ENCODE data around the gene PCARE.
A peak's percentile ranks its signal among the peaks of the same experiment; 100 is the strongest.

The PCARE gene

DNA sequence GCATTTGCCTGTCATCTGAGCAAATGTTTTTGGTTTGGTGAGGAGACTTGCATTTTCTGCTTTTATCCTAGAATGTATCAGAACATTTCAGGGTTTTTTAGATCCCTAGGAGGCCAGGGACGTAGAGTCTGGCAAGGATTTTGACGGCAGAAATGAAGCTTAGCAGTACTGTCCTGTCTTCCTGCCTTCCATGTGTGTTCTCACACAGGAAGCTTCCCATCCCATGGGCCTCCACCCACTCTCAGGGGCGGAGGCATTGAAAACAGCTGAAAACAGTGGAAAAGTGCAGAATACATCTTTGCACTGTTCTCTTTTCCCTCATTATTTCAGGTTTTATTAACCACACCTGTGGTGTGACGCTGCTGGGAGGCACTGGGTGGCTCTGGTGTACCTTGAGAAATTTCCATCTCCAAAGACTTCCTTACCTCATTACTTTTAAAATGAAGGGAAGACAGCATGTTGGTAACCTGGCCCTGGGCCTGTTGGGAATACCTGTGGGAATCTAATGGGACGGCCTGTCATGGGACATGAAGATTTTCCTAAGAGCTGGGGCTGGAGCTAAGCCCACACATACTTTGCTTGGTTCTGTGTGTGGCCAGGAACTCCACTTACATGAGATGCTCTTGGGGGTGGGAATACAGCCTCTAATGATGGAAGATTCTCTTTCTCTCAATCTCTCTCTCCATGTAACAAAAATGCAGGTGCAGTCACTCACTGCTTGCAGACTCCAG lies 20.5 kb downstream of the PCARE start:
- DNase-seq (ENCODE audit: low read depth, low spot score) = no peak
- in situ Hi-C loops (cut with HindIII; ENCODE audit: low sequenced_read_pairs) = no loop called here
- no peak overlapping the region for H3K4me3 ChIP-seq (ENCODE audit: low read depth, low read length)
- TF ChIP-seq, protein P1, sequence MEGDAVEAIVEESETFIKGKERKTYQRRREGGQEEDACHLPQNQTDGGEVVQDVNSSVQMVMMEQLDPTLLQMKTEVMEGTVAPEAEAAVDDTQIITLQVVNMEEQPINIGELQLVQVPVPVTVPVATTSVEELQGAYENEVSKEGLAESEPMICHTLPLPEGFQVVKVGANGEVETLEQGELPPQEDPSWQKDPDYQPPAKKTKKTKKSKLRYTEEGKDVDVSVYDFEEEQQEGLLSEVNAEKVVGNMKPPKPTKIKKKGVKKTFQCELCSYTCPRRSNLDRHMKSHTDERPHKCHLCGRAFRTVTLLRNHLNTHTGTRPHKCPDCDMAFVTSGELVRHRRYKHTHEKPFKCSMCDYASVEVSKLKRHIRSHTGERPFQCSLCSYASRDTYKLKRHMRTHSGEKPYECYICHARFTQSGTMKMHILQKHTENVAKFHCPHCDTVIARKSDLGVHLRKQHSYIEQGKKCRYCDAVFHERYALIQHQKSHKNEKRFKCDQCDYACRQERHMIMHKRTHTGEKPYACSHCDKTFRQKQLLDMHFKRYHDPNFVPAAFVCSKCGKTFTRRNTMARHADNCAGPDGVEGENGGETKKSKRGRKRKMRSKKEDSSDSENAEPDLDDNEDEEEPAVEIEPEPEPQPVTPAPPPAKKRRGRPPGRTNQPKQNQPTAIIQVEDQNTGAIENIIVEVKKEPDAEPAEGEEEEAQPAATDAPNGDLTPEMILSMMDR (IDR thresholded peaks at IDR 0.05; ENCODE audit: low read depth, low read length) = peak; percentile 11

GRCh38 chr2:29053223-29053622 lies 21.1 kb downstream of the PCARE start:
- no peak overlapping the region for H3K4me3 ChIP-seq (ENCODE audit: low read depth, low read length)
- in situ Hi-C loops (cut with HindIII; ENCODE audit: low sequenced_read_pairs) = no loop called here
- TF ChIP-seq, protein P1 (IDR thresholded peaks at IDR 0.05; ENCODE audit: low read depth, low read length) = no peak
- no peak for DNase-seq (ENCODE audit: low read depth, low spot score)

DNA sequence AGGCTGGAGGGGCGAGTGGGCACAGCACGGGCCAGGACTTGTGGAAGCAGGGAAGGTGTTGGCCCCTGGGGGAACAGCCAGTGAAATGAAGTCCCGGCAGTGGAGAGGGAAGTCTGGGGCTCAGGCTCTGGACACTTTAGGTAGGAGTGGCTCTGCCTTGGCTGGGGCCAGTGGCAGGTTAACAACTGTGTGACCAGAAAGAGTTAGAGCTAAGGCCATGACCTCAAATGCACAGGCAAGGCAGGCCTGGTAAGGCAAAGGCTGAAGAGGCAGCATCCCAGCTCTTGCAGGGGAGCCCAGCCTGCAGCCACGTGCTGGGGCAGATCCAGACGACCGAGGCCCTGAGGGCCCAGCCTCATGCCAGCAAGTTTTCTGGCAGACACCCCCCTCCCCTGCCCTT lies 21.5 kb downstream of the PCARE start:
- no peak for DNase-seq (ENCODE audit: low read depth, low spot score)
- H3K4me3 ChIP-seq (ENCODE audit: low read depth, low read length) = no peak overlapping the region
- in situ Hi-C loops (cut with HindIII; ENCODE audit: low sequenced_read_pairs) = no loop called here
- TF ChIP-seq, protein P1 (IDR thresholded peaks at IDR 0.05; ENCODE audit: low read depth, low read length) = no peak

- TF ChIP-seq, protein P1 (IDR thresholded peaks at IDR 0.05; ENCODE audit: low read depth, low read length) = no peak
- no peak for DNase-seq (ENCODE audit: low read depth, low spot score)
- in situ Hi-C loops (cut with HindIII; ENCODE audit: low sequenced_read_pairs) = no loop called here
- no peak overlapping the region for H3K4me3 ChIP-seq (ENCODE audit: low read depth, low read length)
Observed at GRCh38 chr2:29051730-29052129, 22.6 kb downstream of the PCARE start.

GRCh38 chr2:29050591-29050990 lies 23.7 kb downstream of the PCARE start:
- in situ Hi-C loops (cut with HindIII; ENCODE audit: low sequenced_read_pairs) = no loop called here
- no peak for DNase-seq (ENCODE audit: low read depth, low spot score)
- H3K4me3 ChIP-seq (ENCODE audit: low read depth, low read length) = no peak overlapping the region
- TF ChIP-seq, protein P1 (IDR thresholded peaks at IDR 0.05; ENCODE audit: low read depth, low read length) = no peak

DNA sequence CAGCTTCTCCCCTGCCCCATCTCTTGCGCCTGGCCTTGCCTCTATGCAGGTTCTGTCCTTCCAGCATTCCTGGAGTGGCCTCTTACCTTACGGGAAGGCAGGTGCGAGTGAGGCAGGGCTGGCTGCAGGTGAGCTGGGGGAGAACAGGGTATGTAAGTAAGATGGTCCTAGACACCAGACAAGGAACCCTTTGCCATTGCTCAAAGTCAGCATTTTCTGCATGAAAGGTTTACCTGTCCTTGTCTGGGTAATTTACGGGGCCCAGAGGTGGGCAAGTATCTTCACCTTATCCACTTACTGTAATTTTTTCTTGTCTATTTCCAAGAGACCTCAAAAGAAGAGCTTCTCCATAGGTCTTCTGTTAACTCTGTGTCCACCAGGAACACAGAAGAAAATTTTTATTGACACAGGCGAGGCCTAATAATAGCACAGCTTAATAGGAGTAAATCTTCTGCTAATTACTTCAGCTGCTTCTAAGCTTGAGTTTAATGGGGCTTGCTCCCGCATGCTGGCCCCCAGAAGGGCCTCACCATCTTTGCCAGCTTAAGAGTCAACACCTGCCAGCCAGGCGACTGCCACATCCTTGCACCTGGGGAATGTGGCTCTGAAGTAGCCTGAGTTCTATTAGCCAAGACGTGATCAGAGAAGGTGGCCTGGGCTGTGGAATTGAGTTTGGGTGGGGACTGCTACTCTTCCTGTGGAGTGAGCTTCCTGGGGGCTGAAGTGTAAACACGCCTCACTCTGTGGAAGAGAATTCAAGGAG lies 27.1 kb downstream of the PCARE start:
- no peak for DNase-seq (ENCODE audit: low read depth, low spot score)
- in situ Hi-C loops (cut with HindIII; ENCODE audit: low sequenced_read_pairs) = no loop called here
- H3K4me3 ChIP-seq (ENCODE audit: low read depth, low read length) = no peak overlapping the region
- TF ChIP-seq, protein P1 (IDR thresholded peaks at IDR 0.05; ENCODE audit: low read depth, low read length) = no peak
